Activated CD4-positive, alpha-beta T cell treated with anti-CD3 and anti-CD28 coated beads, Interleukin-2, Interleukin-4, amounts not matched to agents 100 ng/mL and 50 ng/mL, durations not matched to agents 16 hours and 8 hours (primary cell): ENCODE results near the gene EBF3.

Source experiments
- DNase-seq: peaks from one replicate; pipeline ENCODE4 v3.0.0-alpha.2; 2020; ENCODE audit warnings: low spot score

Gene EBF3, protein sequence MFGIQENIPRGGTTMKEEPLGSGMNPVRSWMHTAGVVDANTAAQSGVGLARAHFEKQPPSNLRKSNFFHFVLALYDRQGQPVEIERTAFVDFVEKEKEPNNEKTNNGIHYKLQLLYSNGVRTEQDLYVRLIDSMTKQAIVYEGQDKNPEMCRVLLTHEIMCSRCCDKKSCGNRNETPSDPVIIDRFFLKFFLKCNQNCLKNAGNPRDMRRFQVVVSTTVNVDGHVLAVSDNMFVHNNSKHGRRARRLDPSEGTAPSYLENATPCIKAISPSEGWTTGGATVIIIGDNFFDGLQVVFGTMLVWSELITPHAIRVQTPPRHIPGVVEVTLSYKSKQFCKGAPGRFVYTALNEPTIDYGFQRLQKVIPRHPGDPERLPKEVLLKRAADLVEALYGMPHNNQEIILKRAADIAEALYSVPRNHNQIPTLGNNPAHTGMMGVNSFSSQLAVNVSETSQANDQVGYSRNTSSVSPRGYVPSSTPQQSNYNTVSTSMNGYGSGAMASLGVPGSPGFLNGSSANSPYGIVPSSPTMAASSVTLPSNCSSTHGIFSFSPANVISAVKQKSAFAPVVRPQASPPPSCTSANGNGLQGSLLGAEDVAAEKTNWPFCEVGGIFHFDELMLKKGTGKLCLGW

DNA sequence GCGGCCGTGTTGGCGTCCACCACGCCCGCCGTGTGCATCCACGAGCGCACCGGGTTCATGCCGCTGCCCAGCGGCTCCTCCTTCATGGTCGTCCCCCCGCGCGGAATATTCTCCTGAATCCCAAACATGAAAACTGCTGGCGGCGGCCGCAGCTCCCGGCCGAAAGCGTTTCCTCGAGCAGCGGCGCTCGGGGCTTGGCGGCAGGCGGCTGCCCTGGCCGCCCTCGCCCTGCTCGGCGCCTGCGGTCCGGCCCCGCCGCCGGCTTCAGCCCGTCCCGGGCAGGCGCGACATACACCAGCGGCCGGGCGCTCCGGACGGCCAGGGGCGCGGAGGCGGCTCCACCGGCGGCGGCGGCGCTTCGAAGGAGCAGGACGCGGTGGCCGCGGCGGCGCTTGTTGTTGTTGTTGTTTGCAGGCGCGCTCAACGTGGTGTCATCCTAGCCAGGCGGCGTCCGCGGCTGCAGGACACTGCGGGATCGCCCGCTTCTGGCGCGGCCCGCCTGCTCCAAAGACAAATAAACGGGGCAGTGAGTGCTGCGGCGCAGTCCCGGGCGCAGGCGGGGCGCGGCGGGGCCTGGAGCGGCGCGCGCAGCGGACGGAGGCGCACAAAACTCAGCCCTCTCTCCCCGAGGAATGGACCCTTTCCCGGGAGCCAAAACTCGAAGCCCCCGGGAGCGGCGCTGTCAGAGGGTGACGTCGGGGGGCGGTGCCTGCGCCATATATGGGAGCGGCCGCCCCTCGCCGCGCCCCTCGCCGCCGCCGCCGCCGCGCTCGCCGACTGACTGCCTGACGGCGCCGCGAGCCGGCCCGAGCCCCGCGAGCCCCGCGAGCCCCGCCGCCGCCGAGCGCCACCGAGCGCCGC is at the start of gene EBF3:
TSS of gene EBF3 (minus strand) at position 634 of the 861 bp plus-strand sequence. CDS start at position 128, 506 bp downstream.
- DNase-seq = no peak

DNA sequence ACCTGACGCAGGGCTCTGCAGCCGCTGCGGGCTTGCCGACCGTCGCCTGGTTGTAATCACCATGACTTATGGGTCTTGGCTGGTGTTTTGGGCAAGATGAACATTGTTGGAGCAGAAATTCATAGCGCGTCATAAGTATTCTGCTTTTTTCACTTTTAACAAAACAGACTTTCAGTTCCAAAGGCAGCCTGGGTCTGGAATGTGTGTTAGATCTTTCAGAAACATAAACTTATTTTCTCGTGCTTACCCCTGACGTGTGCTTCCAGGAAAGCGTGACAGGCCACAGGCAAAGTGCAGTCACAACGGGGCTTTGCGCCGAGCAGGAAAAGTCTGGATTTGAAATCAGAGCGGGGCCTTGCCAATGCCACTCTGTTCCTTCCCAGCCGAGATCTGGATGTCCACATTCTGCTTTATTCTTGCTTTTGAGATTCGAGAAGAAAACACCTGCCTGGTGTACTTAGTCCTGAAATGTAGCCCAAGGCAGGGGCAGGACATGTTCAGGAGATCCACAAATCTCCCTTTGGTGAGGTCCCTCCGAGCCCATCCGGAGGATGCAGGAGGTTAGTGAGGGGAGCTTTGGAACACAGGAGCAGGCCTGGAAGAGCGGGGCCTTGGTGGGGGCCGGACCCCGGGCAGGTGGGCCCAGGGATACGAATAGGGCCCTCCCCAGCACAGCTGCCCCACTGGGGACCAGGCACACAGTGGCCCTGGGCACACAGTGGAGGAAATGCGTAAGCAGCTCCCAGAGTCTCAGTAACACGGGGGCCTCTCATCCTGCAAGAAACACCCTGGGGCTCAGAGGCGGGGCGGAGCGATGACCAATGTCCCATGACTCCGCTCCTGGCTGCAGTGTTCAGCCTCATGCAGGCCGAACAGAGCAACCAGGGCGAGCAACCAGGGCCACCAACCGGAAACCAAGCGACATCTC is 49.5 kb upstream of the EBF3 start:
- no peak for DNase-seq

DNA sequence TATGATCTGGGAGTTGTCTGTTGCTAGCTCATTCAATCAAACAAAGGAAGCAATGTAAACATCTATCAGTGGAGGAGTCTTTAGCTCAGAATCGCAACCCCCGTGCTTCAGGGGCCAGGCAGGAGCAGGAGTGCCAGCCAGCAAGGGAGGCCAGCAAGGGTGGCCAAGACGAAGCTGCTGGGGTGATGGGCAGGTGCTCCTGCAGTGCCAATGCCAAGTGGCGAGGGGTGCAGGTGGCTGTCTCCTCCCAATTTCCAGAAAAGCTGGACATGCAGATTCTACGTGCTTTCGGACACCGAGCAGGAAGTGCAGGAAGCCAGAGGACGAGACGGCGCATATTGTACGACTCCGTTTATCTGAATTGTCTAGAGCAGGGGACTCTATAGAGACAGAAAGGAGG is 48.1 kb upstream of the EBF3 start:
- no peak for DNase-seq

DNA sequence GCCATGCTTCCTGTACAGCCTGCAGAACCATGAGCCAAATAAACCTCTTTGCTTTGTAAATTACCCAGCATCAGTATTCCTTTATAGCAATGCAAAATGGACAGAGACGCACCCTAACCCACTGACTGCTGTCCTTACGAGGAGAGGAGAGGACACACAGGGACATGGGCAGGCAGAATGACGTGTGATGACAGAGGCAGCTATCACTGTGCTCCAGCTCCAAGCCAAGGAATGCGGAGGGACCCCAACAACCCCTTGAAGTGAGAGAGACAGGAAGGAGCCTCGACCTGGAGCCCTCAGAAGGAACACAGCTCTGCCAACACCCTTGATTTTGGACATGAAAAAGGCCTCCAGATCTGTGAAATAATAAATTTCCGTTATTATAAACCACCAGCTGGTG is 46.6 kb upstream of the EBF3 start:
- no peak for DNase-seq

DNA sequence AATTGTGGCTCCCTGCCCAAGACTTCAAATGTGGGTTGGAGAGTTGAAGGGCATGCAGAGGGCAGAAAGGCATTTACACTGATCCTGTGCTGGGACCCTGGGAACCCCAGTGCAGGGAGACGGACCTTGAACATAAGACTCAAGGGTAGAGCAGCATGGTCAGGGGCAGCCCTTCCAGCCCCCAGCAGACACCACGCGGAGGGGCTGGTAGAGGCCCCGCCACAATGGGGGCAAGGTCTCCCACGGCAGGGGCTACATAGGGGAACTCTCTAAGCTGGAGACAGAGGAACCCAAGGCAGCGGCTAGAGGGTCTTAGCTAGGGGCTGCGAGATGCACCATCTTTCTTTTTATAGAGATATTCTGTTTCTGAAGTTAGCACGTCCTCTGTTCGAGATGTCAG is 45.2 kb upstream of the EBF3 start:
- no peak for DNase-seq

DNA sequence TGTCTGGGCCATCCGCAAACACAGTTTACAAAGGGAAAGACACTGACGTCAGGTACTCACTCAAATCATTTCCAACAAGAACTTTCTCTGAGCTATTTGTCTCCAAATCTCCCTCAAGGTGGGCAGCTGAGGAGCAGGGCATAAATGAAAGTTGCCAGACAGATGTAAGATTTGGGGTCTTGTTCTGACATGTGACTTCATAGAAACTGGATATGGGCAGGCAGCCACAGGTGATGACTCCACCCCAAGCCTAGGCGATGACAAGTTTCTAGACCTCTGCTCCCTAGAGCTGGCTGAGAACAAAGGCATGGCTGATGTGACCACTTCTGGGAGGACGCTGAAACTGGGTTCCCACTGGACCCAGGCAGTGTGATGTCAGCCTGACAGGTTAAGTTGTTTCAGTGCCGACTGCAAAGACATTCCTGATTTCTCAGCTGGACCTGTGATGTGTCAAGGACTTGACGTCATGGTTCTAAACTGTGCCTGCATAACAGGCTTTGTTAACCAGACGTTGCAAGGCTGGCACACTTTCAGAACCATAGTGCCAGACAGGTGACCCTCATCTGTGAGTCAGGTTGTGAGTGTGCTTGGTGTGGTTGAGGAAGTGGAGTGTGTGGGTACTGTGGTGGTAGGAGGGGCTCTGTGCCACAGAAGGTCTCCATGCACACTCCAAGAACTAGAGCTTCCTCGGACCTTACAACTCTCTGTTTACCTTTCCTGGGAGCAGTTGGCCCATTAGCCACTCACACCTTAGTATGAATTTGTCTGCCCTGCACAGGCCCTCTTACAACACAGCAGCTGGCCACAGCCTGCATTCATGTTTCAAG is 39.9 kb upstream of the EBF3 start:
- no peak for DNase-seq

DNA sequence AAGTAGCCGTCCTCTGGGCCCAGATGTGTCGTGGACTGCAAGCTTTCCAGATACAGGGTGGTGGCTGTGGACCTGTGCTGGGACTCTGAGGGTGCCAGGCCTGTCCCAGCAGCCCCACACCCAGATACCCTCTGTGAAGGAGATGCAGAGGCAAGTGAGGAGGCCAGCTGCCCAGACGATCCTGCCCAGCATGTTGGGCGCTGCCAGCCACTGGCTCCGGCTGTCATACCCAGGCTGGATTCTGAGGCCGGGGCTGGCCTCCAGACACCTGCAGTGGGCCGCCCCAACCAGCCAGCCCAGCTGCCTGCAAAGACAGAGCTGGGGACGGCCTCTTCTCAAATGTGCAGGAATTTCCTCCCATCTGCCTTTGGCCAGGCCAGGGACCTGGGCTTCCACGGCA is 39.1 kb upstream of the EBF3 start:
- DNase-seq = no peak

DNA sequence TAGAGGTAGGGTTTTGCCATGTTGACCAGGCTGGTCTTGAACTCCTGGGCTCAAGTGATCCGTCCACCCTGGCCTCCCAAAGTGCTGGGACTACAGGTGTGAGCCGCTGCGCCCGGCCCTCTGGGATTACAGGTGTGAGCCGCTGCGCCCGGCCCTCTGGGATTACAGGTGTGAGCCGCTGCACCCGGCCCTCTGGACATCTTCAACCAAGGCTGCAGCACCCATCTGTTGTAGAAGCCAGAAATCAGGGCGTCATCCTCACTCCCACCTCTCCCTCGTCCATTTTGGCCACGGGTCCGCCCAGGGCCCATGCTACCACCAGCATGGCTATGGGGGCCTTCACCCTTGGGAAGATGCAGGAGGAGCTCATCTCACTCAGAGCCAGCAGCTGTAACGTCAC is 38.5 kb upstream of the EBF3 start:
- no peak for DNase-seq

DNA sequence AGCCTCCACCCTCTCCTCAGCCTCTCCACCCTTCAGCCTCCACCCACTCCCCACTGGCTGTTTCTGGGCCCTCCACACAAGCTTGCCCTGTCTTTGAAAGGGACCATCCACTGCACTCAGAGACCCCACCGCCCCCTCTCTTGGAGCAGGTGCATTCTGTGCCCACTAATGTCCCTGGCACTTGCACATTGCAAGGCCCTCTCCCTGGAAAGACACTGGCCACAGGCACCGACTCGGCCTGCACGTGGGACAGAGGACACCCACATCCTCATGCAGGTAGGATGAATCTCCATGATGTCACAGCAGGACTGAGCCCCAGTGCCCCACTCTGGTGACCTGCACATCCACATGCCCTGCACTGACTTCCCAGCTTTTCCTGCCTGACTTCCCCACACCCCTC is 36.8 kb upstream of the EBF3 start:
- no peak for DNase-seq

DNA sequence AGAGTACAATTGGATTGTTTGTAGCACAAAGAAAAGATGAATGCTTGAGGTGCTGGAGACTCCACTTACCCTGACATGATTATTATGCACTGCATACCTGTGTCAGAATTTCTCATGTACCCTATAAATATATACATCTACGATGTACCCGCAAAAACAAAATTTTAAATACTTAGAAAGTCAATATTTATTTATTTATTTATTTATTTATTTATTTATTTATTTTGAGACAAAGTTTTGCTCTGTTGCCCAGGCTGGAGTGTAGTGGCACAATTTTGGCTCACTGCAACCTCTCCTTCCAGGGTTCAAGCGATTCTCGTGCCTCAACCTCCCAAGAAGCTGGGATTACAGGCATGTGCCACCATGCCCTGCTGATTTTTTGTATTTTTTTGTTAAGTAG is 35.1 kb upstream of the EBF3 start:
- DNase-seq = no peak

DNA sequence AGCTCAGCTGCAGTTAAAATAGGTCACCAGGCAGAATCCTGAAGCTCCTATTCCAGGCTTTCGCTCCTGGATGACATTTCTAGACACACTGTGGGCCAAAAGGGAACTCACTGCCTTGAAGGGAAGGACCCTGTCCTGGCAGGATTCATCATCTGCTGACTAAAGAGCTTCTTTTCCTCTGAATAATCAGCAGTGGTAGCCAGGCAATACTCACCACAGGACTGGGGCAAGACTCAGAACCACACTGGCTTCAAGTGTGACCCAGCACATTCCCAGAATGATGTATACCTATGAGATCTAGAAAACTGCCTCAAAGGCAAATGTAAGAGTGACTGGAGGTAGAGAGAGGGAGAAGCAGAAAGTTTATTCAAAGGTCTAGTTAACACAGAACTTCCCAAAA is 29.5 kb upstream of the EBF3 start:
- DNase-seq = no peak

DNA sequence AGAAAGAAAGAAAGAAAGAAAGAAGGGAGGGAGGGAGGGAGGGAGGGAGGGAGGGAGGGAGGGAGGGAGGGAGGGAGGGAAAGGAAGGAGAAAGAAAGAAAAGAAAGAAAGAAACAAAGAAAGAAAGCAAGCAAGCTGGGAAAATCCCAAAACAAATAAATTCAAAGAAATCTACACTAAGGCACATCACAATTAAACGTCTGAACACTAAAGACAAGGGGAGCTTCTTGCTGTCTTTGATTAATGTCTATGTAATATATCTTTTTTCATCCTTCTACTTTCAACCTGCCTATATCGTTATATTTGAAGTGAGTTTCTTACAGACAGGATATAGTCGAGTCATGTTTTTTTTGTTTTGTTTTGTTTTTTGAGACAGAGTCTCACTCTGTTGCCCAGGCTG is 28.3 kb upstream of the EBF3 start:
- no peak for DNase-seq

DNA sequence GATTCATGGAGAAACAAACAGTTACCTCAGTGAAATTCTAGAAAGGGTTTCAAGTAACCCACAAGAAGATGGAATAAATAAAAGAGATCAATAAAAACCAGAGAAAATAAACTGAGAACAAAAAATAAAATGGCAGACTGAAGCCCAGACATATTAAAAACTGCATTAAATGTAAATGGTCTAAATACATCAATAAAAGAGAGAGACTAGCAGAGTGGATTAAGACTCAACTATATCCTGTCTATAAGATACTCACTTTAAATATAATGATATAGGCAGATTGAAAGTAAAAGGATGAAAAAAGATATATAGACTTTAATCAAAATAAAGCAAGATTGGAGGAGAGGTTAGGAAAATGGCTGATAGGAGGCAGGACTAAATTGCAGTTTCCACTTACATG is 18.8 kb upstream of the EBF3 start:
- DNase-seq = no peak

DNA sequence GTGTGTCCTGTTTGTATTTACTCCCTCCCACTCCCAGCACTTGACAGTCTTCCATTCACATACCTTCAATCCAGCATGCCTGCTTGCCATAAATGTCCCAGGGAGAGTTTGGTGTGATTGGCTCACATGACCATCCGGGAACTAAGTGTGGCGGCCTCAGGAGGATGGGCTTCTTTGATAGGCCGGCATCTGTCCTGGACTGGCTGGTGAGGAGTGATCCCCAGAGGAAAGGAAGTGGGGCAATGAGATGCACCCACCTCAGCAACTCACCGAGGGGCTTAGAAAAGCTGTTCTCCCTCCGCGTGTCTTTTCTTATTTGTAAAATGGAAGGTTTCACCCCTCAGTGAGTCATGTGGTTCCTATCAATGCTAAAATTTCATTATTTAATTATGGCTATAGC is 14.9 kb upstream of the EBF3 start:
- DNase-seq = no peak

DNA sequence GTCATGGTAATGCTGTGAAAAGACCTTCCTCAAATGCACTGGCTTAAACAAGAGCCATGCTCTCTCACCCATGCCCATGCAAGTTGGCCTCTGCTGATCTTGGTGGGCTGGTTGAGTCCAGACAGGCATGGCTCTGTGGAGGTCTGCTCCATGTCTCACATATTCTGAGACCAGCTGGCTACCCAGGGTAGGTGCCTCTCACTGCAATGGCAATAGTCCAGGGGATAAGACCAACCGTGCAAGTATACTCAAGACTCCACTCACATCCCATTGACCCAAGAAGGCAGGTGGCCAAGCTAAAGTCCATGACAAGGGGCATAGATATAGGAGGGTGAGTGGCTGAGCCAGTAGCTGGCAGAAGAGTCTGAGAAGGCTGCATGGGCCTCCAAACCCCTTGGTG is 14.2 kb upstream of the EBF3 start:
- DNase-seq = no peak

DNA sequence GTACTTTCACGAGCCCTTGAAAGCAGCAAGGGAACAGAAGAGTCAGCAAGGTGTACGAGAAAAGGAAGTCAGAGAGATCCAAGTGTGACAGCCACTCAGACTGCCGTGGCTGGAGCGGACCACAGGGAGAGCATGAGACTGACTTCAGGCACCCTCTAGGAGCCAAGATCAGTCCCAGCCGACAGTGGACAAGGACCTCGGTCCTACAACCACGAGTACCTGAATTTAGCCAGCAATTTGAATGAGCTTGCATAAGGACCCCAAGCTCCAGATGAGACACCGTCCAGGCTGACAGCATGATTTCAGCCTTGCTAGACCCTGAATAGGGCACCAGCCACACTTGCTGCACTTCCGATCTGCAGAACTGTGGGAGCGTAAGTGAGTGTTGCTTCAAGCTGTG is 13.7 kb upstream of the EBF3 start:
- no peak for DNase-seq

DNA sequence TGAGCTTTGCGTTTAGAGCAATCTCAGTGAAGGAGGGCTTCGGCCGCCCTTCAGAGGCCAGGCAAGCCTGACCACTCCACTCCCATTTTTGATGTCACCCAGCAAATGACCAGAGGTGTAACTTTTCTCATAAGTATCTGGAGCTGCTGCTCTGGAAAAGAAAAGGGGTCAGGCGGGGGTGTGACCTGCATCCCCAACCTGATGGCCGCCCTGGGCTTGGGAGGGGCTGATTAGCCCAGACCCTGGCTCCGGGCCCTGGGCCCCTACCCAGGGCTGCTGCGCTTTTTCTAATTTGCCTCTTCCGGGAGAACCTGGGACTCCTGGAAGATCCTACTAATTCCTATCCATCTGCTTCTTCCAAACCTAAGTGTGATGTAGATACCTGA is 9.6 kb upstream of the EBF3 start:
- no peak for DNase-seq

DNA sequence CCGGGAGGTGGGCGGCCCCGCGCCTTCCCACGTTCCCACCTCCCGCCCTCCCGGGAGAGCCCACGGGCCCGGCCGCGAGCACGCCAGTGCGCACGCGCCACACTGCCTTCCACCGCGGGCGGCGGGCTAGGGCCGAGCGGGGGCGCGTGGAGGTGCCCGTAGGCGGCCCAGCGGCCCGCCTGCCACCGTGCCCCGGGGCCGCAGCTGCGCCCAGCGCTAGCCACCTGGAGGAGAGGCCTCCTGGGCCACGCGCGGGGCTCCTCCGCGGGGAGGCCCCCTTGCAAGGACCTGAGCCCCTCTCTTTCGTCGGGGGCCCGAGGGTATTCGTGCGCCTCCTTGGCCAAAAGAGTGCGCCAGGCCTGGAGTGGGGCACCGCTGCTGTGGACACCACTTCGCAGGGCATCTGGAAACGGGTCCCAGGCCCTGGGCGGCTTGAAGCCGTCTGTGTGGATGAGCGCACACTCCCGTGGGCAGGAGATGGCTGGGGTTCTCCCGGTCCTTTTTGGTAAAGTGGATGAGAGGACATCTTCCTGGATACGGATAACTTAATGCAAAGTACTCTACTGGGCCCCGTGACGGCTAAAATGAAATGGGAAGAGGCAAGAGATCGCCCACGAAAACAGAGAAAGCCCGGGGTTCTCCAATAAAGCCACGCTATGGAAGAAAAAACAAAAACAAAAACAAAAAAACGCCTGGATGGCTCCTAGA is 9.0 kb upstream of the EBF3 start:
- DNase-seq = no peak

DNA sequence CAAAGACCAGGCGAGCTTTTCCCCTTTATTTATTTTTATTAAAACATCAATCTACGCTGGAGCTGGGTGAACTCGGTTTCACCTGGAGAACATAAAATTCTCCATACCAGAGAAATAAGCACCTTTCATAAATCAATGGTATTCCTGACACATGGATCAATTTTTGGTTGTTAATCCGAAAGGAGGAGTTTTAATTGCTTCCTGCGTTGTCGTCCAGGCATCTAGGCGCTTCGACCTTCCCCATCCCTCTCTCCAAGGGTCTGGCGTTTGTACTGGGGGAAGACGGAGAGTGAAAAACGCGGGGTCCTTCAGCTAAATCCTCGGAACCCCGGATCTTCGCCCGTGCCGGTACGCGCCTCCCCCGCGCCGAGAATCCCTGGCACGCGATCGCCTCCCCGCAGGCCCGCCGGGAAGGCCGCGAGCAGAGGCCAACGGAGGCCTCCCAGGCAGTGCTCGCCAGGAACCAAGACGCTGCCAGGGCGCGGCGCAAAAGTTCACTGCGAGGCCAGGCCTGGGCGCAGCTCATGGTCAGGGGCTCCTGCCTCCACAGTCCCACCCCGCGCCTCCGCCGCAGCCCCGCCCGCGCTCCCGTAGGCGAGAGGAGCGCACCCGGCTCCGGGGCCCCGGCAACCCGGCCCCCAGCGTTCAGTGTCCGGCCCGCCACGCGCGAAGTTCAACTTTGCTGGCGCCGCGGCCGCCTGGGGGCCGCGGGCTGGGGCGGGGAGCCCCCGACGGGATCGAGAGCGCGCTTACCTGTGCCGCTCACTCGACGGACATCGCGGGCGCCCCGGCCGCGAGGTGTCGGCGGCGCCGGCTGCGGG is 8.3 kb upstream of the EBF3 start:
- no peak for DNase-seq
